ENCODE data around the gene AOX1.

Gene AOX1

DNA sequence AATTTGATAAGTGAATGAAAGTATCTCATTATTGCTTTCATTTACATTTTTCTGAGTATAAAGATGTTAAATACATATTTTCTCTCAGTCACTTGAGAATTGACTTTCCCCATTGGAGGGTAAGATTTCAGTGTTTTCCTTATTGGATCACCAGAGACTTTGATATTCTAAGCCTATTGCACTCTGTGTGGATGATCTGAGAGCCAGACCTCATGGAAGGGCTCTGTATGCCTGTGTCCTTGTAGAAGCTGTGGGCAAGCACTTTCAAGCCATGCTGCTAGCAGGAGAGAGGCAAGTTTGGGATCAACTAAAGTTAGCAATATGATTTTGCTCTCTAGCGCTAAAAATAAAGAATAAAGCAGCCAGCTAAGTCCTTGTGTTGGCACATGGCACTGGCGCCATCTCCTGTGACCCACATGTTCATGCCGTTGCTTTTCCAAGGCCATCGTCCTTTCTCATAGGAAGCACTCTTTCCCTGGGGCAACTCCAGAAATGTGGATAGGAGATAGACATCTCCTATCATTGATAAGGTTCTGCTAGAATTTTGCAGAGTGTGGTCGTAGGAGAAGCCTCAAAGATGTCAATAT, 72.6 kb downstream of the AOX1 start:
- no peaks in the 10 kb centered on the region for H3K79me2 ChIP-seq (ENCODE audit: low read length)
- TF ChIP-seq EZH2 (optimal IDR thresholded peaks at IDR 0.05; ENCODE audit: low read depth, low read length) (no peak), EZH2phosphoT487 (IDR thresholded peaks at IDR 0.05; ENCODE audit: low read length) (no peak)
- TF ChIP-seq, protein P1, sequence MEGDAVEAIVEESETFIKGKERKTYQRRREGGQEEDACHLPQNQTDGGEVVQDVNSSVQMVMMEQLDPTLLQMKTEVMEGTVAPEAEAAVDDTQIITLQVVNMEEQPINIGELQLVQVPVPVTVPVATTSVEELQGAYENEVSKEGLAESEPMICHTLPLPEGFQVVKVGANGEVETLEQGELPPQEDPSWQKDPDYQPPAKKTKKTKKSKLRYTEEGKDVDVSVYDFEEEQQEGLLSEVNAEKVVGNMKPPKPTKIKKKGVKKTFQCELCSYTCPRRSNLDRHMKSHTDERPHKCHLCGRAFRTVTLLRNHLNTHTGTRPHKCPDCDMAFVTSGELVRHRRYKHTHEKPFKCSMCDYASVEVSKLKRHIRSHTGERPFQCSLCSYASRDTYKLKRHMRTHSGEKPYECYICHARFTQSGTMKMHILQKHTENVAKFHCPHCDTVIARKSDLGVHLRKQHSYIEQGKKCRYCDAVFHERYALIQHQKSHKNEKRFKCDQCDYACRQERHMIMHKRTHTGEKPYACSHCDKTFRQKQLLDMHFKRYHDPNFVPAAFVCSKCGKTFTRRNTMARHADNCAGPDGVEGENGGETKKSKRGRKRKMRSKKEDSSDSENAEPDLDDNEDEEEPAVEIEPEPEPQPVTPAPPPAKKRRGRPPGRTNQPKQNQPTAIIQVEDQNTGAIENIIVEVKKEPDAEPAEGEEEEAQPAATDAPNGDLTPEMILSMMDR (IDR thresholded peaks at IDR 0.05; ENCODE audit: low read length) = no peak
- H4K20me1 ChIP-seq (ENCODE audit: insufficient read depth, low read length) = no peaks in the 10 kb centered on the region
- DNase-seq = no peak
- H3K27me3 ChIP-seq (replicated peaks; ENCODE audit: insufficient read depth, low read length) = no peaks in the 10 kb centered on the region
- no peak overlapping the region for H2AFZ ChIP-seq (ENCODE audit: low read length)
- H3K9me2 ChIP-seq (replicated peaks; ENCODE audit: insufficient read depth, low read length) = no peaks in the 10 kb centered on the region
- H3K4me1 ChIP-seq (ENCODE audit: low read length) = no peaks in the 10 kb centered on the region
- H3K9me3 ChIP-seq (replicated peaks; ENCODE audit: insufficient read depth, low read length) = no peaks in the 10 kb centered on the region
- H3K9ac ChIP-seq (ENCODE audit: low read length) = no peak overlapping the region
- H3K36me3 ChIP-seq (replicated peaks; ENCODE audit: insufficient read depth, low read length) = no peaks in the 10 kb centered on the region
- H3K27ac ChIP-seq (ENCODE audit: low read length) = no peak overlapping the region
- no peak overlapping the region for H3K4me2 ChIP-seq (ENCODE audit: low read depth, low read length)
- no peaks in the 10 kb centered on the region for H3F3A ChIP-seq (ENCODE audit: insufficient read depth, low read length)
- H3K4me3 ChIP-seq (ENCODE audit: low read length) = no peak overlapping the region

DNA sequence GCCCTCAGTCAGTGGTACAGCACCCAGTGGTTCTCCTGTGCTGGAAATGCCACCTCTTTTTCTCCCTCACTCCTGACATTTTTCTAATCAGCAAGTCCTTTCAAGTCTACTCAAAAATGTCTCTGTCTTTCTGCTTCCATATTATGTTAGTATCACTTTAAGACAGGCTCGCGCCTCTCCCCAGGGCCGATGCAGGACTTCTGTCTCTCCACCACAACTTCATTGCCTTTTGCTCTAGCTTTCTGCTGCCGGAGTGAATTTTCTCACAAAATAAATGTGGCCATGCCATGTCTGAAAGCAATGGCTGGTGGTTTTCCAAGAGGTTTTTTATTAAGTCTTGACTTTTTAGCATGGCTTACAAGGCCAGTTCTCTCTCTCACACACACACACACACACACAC, 73.6 kb downstream of the AOX1 start:
- H3K4me3 ChIP-seq (ENCODE audit: low read length) = no peak overlapping the region
- DNase-seq = no peak

DNA sequence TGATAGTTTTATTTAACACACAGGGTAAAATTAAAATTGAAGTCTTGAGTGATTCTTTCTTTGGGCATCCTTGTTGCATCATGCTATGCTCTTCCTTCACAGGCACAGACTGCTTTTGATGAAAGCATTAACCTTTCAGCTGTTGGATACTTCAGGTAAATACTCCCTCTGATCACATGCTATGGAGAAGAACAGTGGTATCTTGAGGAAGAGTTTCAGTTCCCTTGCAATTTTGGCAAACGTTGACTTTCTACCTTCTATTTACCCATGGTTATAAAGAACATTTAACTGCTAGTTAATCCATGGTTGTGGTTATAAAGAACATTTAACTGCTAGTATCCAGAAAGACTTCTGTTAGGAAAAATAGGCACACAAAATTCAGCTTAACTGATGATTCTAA, 75.7 kb downstream of the AOX1 start:
- no peak overlapping the region for H2AFZ ChIP-seq (ENCODE audit: low read length)

More for the DNA sequence above, 73.6 kb downstream of the AOX1 start:
- H3K9me3 ChIP-seq (replicated peaks; ENCODE audit: insufficient read depth, low read length) = no peaks in the 10 kb centered on the region
- no peak overlapping the region for H3K9ac ChIP-seq (ENCODE audit: low read length)
- H3K27ac ChIP-seq (ENCODE audit: low read length) = no peak overlapping the region
- no peak overlapping the region for H3K4me2 ChIP-seq (ENCODE audit: low read depth, low read length)
- H3K9me2 ChIP-seq (replicated peaks; ENCODE audit: insufficient read depth, low read length) = no peaks in the 10 kb centered on the region
- no peak overlapping the region for H2AFZ ChIP-seq (ENCODE audit: low read length)
- H3K27me3 ChIP-seq (replicated peaks; ENCODE audit: insufficient read depth, low read length) = no peaks in the 10 kb centered on the region
- H3K79me2 ChIP-seq (ENCODE audit: low read length) = no peaks in the 10 kb centered on the region
- no peaks in the 10 kb centered on the region for H4K20me1 ChIP-seq (ENCODE audit: insufficient read depth, low read length)
- H3K36me3 ChIP-seq (replicated peaks; ENCODE audit: insufficient read depth, low read length) = no peaks in the 10 kb centered on the region
- H3K4me1 ChIP-seq (ENCODE audit: low read length) = no peaks in the 10 kb centered on the region
- TF ChIP-seq EZH2phosphoT487 (IDR thresholded peaks at IDR 0.05; ENCODE audit: low read length) (no peak), EZH2 (optimal IDR thresholded peaks at IDR 0.05; ENCODE audit: low read depth, low read length) (no peak)
- TF ChIP-seq, protein P1 (IDR thresholded peaks at IDR 0.05; ENCODE audit: low read length) = no peak
- no peaks in the 10 kb centered on the region for H3F3A ChIP-seq (ENCODE audit: insufficient read depth, low read length)

More for the DNA sequence above, 75.7 kb downstream of the AOX1 start:
- Histone ChIP-seq H3K9me3 (replicated peaks; ENCODE audit: insufficient read depth, low read length) (no peaks in the 10 kb centered on the region), H3K9me2 (replicated peaks; ENCODE audit: insufficient read depth, low read length) (no peaks in the 10 kb centered on the region), H3K4me1 (ENCODE audit: low read length) (no peaks in the 10 kb centered on the region), H3K36me3 (replicated peaks; ENCODE audit: insufficient read depth, low read length) (no peaks in the 10 kb centered on the region), H3K79me2 (ENCODE audit: low read length) (no peaks in the 10 kb centered on the region), H3K9ac (ENCODE audit: low read length) (no peak overlapping the region), H3K27ac (ENCODE audit: low read length) (no peak overlapping the region), H3K27me3 (replicated peaks; ENCODE audit: insufficient read depth, low read length) (no peaks in the 10 kb centered on the region), H3K4me3 (ENCODE audit: low read length) (no peak overlapping the region), H3F3A (ENCODE audit: insufficient read depth, low read length) (no peaks in the 10 kb centered on the region), H4K20me1 (ENCODE audit: insufficient read depth, low read length) (no peaks in the 10 kb centered on the region), H3K4me2 (ENCODE audit: low read depth, low read length) (no peak overlapping the region)
- TF ChIP-seq EZH2 (optimal IDR thresholded peaks at IDR 0.05; ENCODE audit: low read depth, low read length) (no peak), EZH2phosphoT487 (IDR thresholded peaks at IDR 0.05; ENCODE audit: low read length) (no peak)
- TF ChIP-seq, protein P1 (IDR thresholded peaks at IDR 0.05; ENCODE audit: low read length) = no peak
- DNase-seq = no peak

Data from MM.1S (cell line).